Stimulated activated CD8-positive, alpha-beta memory T cell treated with anti-CD3 and anti-CD28 coated beads, Interleukin-15, amount 100 ng/mL, for 24 hours (primary cell): ENCODE measurements around the gene HHAT.
"Not testable (repeated sequence)": the region's sequence is repeated elsewhere in the genome, so short reads cannot be mapped to it uniquely, and the experiment has no call there.

Experiments used
- DNase-seq: peaks from one replicate; pipeline ENCODE4 v3.0.0-alpha.2; 2020; ENCODE audit warnings: low read depth

HHAT gene

DNA sequence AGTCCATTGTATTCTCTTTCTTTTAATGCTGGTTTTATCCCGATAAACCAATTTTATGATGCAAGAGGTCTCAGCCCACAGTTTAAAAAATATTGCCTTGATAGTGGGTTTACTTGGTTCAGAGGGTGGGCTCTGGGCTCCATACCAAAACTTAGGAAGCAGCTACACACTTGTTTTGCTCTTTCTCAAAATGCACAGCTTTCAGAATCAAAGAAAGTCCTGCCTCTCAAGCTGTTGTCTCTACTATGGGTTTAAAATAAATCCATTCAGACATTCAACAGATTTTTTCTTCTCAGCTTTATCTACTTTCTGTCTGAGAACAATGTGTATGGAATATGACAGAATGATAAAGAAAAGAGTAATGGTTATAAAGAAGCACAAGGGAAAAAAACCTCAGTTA, 14.8 kb upstream of the HHAT start:
- DNase-seq = no peak

- no peak for DNase-seq
Measured at GRCh38 chr1:210315529-210315928, 13.2 kb upstream of the HHAT start.

GRCh38 chr1:210321131-210321530, 7.6 kb upstream of the HHAT start:
- no peak for DNase-seq

DNA sequence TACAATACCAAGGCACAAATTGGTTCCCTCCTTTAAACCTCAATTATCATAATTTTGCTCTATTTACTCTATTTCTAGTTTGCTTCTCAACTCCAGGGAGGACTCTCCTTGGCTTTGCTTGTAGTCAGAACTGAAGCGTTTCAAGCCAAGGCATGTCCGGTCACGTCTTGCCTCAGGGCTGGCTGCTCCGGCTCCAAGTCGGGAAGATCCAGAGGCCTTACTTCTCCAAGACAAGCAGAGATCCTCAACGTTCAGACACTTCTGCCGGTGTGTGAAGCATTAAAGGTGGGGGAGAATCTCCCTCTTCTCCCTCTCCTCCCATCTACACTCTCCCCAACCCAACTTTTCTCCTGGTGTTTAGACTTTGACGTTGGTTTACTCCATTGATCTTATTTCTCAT, 7.2 kb upstream of the HHAT start:
- DNase-seq = no peak

- no peak for DNase-seq
Measured at GRCh38 chr1:210323957-210324356, 4.7 kb upstream of the HHAT start.

DNA sequence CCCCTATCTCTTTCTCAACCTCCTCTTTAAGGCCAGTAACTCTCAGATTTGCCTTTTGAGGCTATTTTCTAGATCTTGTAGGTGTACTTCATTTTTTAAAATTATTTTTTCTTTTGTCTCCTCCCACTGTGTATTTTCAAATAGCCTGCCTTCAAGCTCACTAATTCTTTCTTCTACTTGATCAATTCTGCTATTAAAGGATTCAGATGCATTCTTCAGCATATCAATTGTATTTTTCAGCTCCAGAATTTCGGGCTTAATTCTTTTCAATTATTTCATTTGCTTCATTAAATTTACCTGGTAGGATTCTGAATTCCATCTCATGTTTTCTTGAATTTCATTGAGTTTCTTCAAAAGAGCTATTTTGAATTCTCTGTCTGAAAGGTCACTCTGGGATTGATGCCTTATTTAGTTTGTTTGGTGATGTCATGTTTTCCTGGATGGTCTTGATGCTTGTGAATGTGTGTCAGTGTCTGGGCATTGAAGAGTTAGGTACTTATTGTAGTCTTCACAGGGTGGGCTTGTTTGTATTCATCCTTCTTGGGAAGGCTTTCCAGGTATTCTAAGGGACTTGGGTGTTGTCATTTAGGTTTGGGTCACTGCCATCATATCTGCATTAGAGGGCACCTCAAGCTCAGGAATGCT, 3.6 kb upstream of the HHAT start:
- DNase-seq = no peak

- DNase-seq = no peak
Measured at GRCh38 chr1:210328032-210328745, 513 bp upstream of the HHAT start.

GRCh38 chr1:210330279-210330866, 1.7 kb downstream of the HHAT start:
- DNase-seq = no peak

DNA sequence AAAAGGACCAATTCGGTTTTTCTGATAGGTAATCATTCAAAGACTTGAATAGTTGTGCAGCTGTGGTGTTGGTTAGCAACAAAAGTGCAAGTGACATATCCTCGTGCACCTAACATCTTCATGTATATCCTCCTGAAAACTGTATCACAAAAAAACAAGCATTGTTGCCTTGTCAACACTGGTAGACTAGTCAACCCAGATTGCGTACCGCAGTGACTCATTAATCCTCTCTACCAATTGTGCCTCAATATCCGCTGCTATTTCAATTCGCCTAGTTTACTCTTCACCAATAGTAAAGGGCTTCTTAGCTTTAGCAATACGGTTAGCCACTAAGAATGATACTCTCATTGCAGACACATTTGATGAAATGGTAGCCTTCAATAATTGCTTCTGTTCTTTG, 3.5 kb downstream of the HHAT start:
- DNase-seq = no peak

DNA sequence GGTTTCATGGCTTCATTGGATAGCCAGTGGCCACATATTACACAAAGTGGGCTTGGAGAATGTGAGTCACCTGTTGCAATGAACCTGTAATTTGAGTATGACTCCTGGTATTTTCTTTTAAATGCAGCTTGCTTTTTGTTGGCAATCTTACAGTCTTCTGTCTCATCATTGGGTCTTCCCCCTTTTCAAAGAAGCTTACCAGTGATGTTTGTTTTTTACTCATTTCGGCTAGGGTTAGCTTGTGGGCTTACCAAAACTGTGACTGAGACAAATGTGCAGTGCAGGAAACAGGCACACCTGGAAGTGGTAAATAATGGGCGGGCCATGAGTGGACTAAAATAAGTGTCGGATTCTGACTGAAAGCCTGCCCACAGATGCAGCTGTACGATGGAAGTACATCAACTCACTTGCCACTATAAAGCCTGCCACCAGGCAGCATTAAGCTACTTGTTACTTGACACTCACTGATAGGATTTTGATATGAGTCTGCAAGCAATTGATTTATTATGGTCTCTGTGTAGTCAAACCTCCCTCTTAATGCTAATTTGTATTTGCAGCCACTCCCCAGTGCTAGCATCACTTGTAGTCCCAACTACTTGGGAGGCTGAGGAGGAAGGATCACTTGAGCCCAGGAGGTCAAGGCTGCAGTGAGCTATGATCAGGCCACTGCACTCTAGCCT, 4.2 kb downstream of the HHAT start:
- DNase-seq = no peak

GRCh38 chr1:210335001-210335400, 6.3 kb downstream of the HHAT start:
- DNase-seq = no peak

DNA sequence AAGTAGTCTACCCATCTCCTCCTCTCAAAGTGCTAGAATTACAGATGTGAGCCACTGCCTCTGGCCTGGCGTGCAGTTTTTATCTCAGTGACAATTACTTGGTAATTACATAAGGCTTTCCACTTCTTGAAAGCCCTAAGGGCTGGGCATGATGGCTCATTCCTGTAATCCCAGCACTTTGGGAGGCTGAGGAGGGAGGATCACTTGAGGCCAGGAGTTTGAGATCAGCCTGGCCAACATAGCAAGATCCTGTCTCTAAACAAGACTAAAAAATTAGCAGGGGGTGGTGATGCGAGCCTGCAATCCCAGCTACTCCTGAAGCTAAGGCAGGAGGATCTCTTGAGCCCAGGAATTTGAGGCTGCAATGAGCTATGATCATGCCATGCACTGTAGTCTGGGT, 7.7 kb downstream of the HHAT start:
- no peak for DNase-seq

DNA sequence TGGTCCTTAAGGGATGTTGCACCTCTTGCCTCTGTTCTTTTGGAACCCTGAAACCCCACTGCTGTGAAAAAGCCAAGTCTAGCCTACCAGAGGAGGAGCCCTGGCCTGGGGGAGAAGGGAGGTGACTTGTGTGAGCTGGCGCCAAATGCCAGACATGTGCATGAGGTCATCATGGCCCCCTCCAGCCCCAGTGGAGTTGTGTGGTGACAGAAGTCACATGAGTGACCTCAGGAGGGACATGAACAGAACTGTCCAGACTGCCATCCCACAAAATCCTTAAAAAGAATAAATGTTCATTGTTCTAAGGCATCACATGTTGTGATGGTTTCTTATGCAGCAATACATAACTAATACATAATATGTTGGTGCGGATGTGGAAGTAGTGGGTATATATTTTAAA, 10.8 kb downstream of the HHAT start:
- DNase-seq = no peak

DNA sequence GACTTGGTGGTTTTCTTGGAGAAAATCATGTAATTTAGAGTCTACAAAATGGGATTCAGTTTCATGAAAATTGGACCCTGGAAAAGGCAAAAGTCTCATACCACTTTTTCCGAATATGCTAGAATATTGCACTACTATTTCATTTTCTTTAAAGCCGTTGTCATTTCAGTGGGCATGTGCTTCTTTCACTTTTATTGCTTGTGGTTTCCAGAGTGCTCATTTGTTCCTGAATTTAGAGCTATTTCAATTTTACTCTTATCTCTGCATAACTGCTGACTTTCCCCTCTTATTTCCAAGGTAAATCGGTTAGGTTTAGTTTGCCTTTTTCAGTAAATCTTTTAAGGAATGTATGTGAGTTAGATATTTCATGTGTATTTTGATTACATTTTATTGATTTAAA, 11.6 kb downstream of the HHAT start:
- no peak for DNase-seq

DNA sequence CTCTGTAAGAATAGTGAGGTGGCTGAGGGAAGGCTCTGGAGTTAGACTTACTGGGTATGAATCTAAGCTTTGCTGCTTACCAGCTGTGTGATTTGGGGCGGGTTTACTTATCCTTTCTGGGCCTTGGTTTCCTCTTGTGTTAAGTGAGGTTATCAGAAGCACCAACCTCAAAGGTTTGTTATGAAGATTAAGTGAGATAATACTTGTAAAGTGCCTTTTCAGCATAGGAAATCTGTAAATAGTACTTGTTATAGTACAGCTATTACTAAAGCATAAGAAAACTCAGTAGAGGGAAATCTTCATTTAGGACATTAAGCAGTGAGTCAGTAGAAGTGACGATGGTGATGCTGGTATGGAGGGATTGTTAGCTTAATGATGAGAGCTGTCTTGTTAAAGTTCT, 12.1 kb downstream of the HHAT start:
- no peak for DNase-seq

DNA sequence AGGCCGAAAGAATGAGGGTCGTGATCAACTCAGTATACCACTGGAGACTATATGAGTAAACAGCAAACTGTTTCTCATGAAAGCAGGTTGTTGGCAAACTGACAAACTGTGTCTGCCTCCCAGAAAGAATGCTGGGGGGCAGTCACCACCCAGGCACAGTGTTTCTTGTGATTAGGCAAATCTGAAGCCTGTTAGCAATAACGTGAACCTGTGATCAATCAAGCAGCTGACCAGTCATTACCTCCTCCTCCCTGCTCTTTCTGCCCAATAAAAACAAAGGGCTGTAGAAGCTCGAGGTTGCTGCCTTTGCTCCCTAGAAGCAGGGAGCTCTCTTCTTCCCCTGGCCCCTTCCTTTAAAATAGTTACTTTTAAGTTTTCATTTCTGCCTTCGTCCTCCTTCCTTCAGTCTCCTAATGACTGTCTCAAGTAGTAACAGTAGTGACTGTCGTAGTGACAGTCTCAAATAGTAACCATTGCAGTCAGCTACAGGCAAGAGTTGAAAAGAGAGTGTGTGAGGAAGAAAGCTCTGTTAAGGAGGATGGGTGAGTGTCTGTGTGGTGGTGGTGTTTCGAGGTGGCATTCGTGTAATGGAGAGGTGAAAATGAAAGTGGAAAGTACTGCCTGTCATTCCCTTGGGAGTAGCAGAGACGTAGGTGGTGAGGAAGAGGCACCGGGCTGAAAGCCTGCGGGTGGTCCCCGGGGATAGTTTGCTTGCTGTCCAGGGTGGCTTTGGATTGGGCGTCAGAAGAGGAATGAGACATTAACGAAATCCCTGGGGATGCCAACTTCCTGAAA, 14.5 kb downstream of the HHAT start:
- no peak for DNase-seq

- no peak for DNase-seq
Measured at GRCh38 chr1:210344706-210345105, 16.0 kb downstream of the HHAT start.

DNA sequence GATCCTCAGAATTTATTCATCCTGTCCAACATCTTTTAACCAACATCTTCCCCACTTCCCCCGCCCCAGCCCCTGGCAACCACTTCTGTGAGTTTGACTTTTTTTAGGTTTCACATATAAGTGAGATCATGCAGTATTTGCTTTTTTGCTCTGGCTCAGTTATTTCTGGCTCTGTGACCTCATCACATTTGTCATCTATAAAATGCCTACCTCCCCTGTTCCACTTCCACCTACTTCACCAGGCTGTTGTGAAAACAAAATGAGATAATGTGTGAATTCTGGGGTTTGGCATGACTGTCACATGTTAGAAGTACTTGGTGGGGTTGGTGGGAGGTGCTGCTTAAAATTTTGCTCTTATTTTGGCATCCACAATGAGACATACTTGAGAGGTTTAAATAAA, 18.4 kb downstream of the HHAT start:
- no peak for DNase-seq

DNA sequence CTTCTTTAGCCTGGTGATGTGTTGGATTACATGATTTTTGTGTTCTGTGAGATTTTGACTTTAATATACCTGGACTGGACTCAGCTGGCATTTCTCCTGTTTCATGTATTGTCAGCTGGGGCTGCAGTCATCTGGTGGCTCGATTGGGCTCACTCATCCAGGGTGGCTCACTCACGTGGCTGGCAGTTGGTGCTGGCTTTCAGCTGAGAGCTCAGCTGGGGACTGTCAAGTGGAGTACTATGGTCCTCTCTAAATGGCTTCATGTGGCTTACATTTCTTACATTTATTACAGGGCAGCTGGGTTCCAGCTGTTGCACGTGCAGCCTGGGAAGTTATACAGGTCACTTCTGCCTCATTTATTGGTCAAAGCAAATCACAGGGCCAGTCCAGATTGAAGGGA, 22.8 kb downstream of the HHAT start:
- no peak for DNase-seq

GRCh38 chr1:210352575-210352974, 23.9 kb downstream of the HHAT start:
- DNase-seq = no peak

DNA sequence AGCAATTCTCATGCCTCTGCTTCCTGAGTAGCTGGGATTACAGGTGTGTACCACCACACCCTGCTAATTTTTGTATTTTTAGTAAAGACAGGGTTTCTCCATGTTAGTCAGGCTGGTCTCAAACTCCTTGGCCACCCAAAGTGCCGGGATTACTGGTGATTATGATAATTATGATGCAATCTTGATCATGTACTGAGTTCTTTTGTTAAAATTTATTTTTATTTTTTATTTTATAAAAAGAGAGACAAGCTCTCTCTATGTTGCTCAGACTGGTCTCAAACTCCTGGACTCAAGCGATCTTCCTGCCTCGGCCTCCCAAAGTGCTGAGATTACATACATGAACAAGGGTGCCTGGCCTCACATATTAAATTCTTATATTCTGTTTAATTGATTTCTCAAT, 25.6 kb downstream of the HHAT start:
- DNase-seq = not testable (repeated sequence)

GRCh38 chr1:210358626-210359025, 29.9 kb downstream of the HHAT start:
- DNase-seq = no peak
